Mesothelial cell of epicardium (in vitro differentiated cells): ENCODE results near the gene HHIPL1. TPM values are rescaled to one million over a fixed set of nuclear protein-coding genes. Genes with fewer than 3 reads are reported as not detected.

Source experiments
- DNase-seq, 2 experiments: peaks; one replicate each; pipeline ENCODE4 v3.0.0; 2021; ENCODE audit warnings: low spot score in 2 of 2; ENCODE audit not compliant: unreplicated experiment in 2 of 2
- H3K27ac Mint-ChIP-seq: 2 replicates; pipeline ENCODE4 v1.8.0; 2021; ENCODE audit warnings: mixed read lengths
- H3K27me3 Mint-ChIP-seq: 2 replicates; pipeline ENCODE4 v1.8.0; 2021; ENCODE audit warnings: low read depth, mixed read lengths
- H3K36me3 Mint-ChIP-seq: 2 replicates; pipeline ENCODE4 v1.8.0; 2021; ENCODE audit warnings: mixed read lengths
- H3K4me1 Mint-ChIP-seq: 2 replicates; pipeline ENCODE4 v1.8.0; 2021; ENCODE audit warnings: mixed read lengths
- H3K4me3 Mint-ChIP-seq: 2 replicates; pipeline ENCODE4 v1.8.0; 2021; ENCODE audit warnings: mild to moderate bottlenecking, moderate library complexity, mixed read lengths
- H3K9me3 Mint-ChIP-seq: 2 replicates; pipeline ENCODE4 v1.8.0; 2021; ENCODE audit warnings: mixed read lengths
- CTCF ChIP-seq: fragments of 200-600 bp; sonication (generic); IDR thresholded peaks from one replicate; pipeline ENCODE4 v1.5.0; 2021; ENCODE audit warnings: antibody characterized with exemption; ENCODE audit not compliant: unreplicated experiment
- total RNA-seq: library from RNA; stranded (reverse); gene quantifications from 3 replicates; pipeline ENCODE4 v1.2.1, GENCODE V29; 2021

HHIPL1 gene
- total RNA-seq, 1 donor from 2014 or later, result 4.4 TPM

DNA sequence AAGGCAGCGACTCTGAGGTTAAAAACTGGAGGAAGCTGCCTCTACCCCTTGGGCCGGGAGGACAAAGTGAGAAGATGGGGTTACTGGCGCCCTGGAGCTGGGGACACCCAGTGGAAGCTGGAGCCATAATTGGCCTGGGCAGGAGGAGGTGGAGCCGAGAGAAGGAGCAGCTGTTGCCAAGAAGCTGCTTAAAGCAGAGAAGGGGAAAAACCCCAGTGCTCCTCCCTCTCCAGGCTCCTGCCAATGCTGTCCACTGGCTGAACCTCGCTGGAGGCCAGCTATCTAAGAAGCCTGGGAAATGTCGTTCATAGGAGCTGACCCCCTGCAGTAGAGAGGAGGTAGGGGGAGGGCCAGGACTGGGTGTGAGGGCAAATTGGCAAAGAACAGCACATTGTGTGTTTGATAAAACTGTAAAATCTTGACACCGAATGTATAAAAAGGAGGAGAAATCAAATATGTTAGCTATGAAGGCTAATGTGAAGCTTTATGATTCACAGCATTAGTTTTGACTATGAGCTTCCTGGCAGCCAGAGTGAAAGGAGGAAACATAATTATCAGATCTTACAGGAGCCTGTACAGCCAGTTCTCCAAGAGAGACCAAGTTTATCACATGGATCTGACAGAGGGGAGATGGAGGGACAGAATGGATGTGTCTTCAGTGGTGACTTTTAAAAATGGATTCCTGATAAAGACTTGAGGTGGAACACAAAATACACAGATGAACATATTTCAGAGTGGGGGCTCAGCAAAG, 9.5 kb downstream of the HHIPL1 start:
- no peak overlapping the region for H3K4me3 Mint-ChIP-seq
- peaks cover 7% of the 10 kb centered on the region for H3K4me1 Mint-ChIP-seq
- H3K9me3 Mint-ChIP-seq, result no peaks in the 10 kb centered on the region
- DNase-seq, result no peak
- no peak for TF ChIP-seq CTCF
- peak overlapping the region; percentile 29 for H3K27ac Mint-ChIP-seq
- H3K27me3 Mint-ChIP-seq, result peaks cover 16% of the 10 kb centered on the region
- H3K36me3 Mint-ChIP-seq, result no peaks in the 10 kb centered on the region

GRCh38 chr14:99655521-99655920, 10.6 kb downstream of the HHIPL1 start:
- Mint-ChIP-seq H3K9me3 (no peaks in the 10 kb centered on the region), H3K36me3 (no peaks in the 10 kb centered on the region), H3K27ac (no peak overlapping the region), H3K4me3 (no peak overlapping the region), H3K27me3 (peaks cover 23% of the 10 kb centered on the region), H3K4me1 (peaks cover 12% of the 10 kb centered on the region)
- no peak for DNase-seq
- no peak for TF ChIP-seq CTCF

DNA sequence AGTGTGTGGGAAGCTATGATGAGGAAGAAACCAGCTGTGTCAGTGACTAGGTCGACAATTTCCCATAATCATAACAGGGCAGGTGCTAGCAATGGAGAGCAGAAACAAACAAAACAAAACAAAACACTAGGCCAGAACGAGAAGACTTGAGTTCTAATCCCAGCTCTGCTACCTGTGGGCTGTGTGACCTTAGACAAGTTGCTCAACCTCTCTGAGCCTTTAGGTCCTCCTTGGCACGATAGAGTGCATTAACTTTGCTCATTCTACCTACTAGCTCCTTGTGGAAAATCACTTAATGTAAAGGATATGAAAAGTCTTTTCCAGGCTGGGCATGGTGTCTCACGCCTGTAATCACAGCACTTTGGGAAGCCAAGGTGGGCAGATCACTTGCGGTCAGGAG, 11.2 kb downstream of the HHIPL1 start:
- Mint-ChIP-seq H3K27me3 (peaks cover 30% of the 10 kb centered on the region), H3K27ac (no peak overlapping the region)

DNA sequence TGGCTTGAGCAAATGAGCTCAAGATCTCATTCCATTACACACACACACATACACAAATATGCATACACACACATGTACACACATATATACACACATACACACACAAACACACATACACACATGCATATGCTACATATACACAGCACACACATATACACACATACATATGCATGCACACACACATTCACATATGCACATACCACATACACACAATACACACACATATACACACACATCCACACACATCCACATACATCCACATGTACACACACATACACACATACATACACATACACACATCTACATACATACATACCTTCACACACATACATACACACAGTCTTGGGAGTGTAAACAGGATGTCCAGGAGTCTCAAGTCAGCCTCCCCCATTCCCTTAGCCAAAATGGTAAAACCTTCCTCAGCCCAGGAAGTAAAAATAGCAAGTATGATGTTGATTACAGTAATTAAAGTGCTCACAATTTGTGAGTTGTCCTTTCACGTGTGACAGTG, 12.8 kb downstream of the HHIPL1 start:
- H3K4me1 Mint-ChIP-seq, result peaks cover 12% of the 10 kb centered on the region
- H3K27ac Mint-ChIP-seq, result no peak overlapping the region
- no peaks in the 10 kb centered on the region for H3K9me3 Mint-ChIP-seq
- no peaks in the 10 kb centered on the region for H3K36me3 Mint-ChIP-seq
- no peak for DNase-seq
- no peak overlapping the region for H3K4me3 Mint-ChIP-seq
- peaks cover 31% of the 10 kb centered on the region for H3K27me3 Mint-ChIP-seq
- TF ChIP-seq CTCF, result no peak

More for the DNA sequence above, 11.2 kb downstream of the HHIPL1 start:
- no peak for TF ChIP-seq CTCF
- Mint-ChIP-seq H3K9me3 (no peaks in the 10 kb centered on the region), H3K36me3 (no peaks in the 10 kb centered on the region), H3K4me1 (peaks cover 12% of the 10 kb centered on the region), H3K4me3 (no peak overlapping the region)
- DNase-seq, result no peak

GRCh38 chr14:99658218-99658845, 13.4 kb downstream of the HHIPL1 start:
- H3K27ac Mint-ChIP-seq, result no peak overlapping the region
- DNase-seq, result no peak
- H3K36me3 Mint-ChIP-seq, result no peaks in the 10 kb centered on the region
- peaks cover 18% of the 10 kb centered on the region for H3K4me1 Mint-ChIP-seq
- no peak overlapping the region for H3K4me3 Mint-ChIP-seq
- peaks cover 33% of the 10 kb centered on the region for H3K27me3 Mint-ChIP-seq
- H3K9me3 Mint-ChIP-seq, result no peaks in the 10 kb centered on the region
- no peak for TF ChIP-seq CTCF
